ENCODE measurements around the gene RAB13. TPM values are rescaled to one million over a fixed set of nuclear protein-coding genes. Genes with fewer than 3 reads are reported as not detected.
A peak's percentile ranks its signal among the peaks of the same experiment; 100 is the strongest.

The RAB13 gene
- total and polyA plus RNA-seq, 3 experiments from 2014 or later: 9.0 to 9.5 TPM; not detected in 1

- Mint-ChIP-seq H3K27ac (peak overlapping the region in 2 of 8 donors; percentile 70 to 84), H3K9me3 (no peaks in the 10 kb centered on the region), H3K36me3 (peaks cover 0 to 30% (median 0%) of the 10 kb centered on the region in 3 donors), H3K4me3 (peak overlapping the region in 2 of 7 donors; percentile 16 to 99), H3K4me1 (peaks cover 50 to 66% (median 60%) of the 10 kb centered on the region in 3 donors), H3K27me3 (no peaks in the 10 kb centered on the region)
- no peaks in the 10 kb centered on the region for H3K9me3 ChIP-seq (ENCODE audit: low read length)
- ChIA-PET POLR2A (interaction anchor here (5.8 kb wide), 1 partner anchor 14 kb away, joined by 55 read pairs; the partner anchor contains the start of gene DENND4B), CTCF (no interaction called here)
- H3K27me3 ChIP-seq (ENCODE audit: insufficient read depth, low read length, poor library complexity, severe bottlenecking): no peaks in the 10 kb centered on the region
- peaks cover 48% of the 10 kb centered on the region for H3K4me1 ChIP-seq (ENCODE audit: insufficient read depth, low read length)
- H3K4me3 ChIP-seq (ENCODE audit: low read length): no peak overlapping the region
- H3K27ac ChIP-seq (ENCODE audit: low read depth, low read length): no peak overlapping the region
- H3K36me3 ChIP-seq (ENCODE audit: insufficient read depth, low read length): no peaks in the 10 kb centered on the region
- no peak for DNase-seq
Measured at GRCh38 chr1:153960206-153960605, 25.9 kb downstream of the RAB13 start.

- peaks cover 4% of the 10 kb centered on the region for H3K36me3 ChIP-seq (ENCODE audit: insufficient read depth, low read length)
- H3K4me3 ChIP-seq (ENCODE audit: low read length): no peak overlapping the region
- no peaks in the 10 kb centered on the region for H3K27me3 ChIP-seq (ENCODE audit: insufficient read depth, low read length, poor library complexity, severe bottlenecking)
- H3K27ac ChIP-seq (ENCODE audit: low read depth, low read length): no peak overlapping the region
- CTCF ChIA-PET: interaction anchor here (1.3 to 4.4 kb wide), 3 partner anchors 9 to 18 kb away, joined by 3 to 46 read pairs (median 6); partner anchors contain the start of genes DENND4B and JTB
- H3K36me3 Mint-ChIP-seq: peaks cover 0 to 36% (median 0%) of the 10 kb centered on the region in 3 donors
- H3K4me3 Mint-ChIP-seq: peak overlapping the region in 5 of 7 donors; percentile 16 to 99 (median 58)
- H3K4me1 ChIP-seq (ENCODE audit: insufficient read depth, low read length): peaks cover 53% of the 10 kb centered on the region
- POLR2A ChIA-PET: interaction anchor here (0.8 to 5.8 kb wide), 5 partner anchors 8 to 1314 kb away, joined by 3 to 55 read pairs (median 5); partner anchors contain the start of genes CLK2, CREB3L4, DENND4B and GATAD2B
- DNase-seq: no peak
- H3K9me3 Mint-ChIP-seq: no peaks in the 10 kb centered on the region
- no peaks in the 10 kb centered on the region for H3K9me3 ChIP-seq (ENCODE audit: low read length)
- peaks cover 53 to 72% (median 61%) of the 10 kb centered on the region in 3 donors for H3K4me1 Mint-ChIP-seq
- H3K27me3 Mint-ChIP-seq: no peaks in the 10 kb centered on the region
- H3K27ac Mint-ChIP-seq: peak overlapping the region in 6 of 8 donors; percentile 70 to 98 (median 91)
Measured at GRCh38 chr1:153959454-153959853, 26.7 kb downstream of the RAB13 start.

- POLR2A ChIA-PET: interaction anchor here (0.8 to 5.8 kb wide), 7 partner anchors 8 to 1314 kb away, joined by 3 to 55 read pairs (median 6); partner anchors contain the start of genes CLK2, CREB3L4, DENND4B and GATAD2B
- Mint-ChIP-seq H3K27ac (peak overlapping the region; percentile 61 to 98 (median 98)), H3K36me3 (peaks cover 4 to 42% (median 4%) of the 10 kb centered on the region in 3 donors), H3K4me3 (peak overlapping the region; percentile 93 to 99 (median 98)), H3K27me3 (no peaks in the 10 kb centered on the region), H3K9me3 (no peaks in the 10 kb centered on the region), H3K4me1 (peaks cover 53 to 72% (median 61%) of the 10 kb centered on the region in 3 donors)
- Histone ChIP-seq H3K27ac (ENCODE audit: low read depth, low read length) (peak overlapping the region; percentile 78), H3K36me3 (ENCODE audit: insufficient read depth, low read length) (peaks cover 9% of the 10 kb centered on the region), H3K4me1 (ENCODE audit: insufficient read depth, low read length) (peaks cover 53% of the 10 kb centered on the region), H3K27me3 (ENCODE audit: insufficient read depth, low read length, poor library complexity, severe bottlenecking) (no peaks in the 10 kb centered on the region), H3K4me3 (ENCODE audit: low read length) (peak overlapping the region; percentile 74), H3K9me3 (ENCODE audit: low read length) (no peaks in the 10 kb centered on the region)
- CTCF ChIA-PET: interaction anchor here (1.3 to 4.4 kb wide), 3 partner anchors 9 to 19 kb away, joined by 3 to 46 read pairs (median 6); partner anchors contain the start of genes DENND4B and JTB
- no peak for DNase-seq
Measured at GRCh38 chr1:153958961-153959260, 27.2 kb downstream of the RAB13 start.

GRCh38 chr1:153958111-153958960, 27.8 kb downstream of the RAB13 start, which contains the start of gene CRTC2:
Gene CRTC2 (minus strand): TSS chr1:153958612. CDS start chr1:153958497, 115 bp downstream.
- peak within 1 kb of the TSS; percentile 61 to 98 (median 98) for H3K27ac Mint-ChIP-seq
- peaks cover 4 to 43% (median 7%) of the 10 kb centered on the region in 3 donors for H3K36me3 Mint-ChIP-seq
- ChIA-PET POLR2A (interaction anchor here (0.8 to 5.8 kb wide), 9 partner anchors 9 to 1315 kb away, joined by 3 to 55 read pairs (median 6); partner anchors contain the start of genes CLK2, CREB3L4, DENND4B and GATAD2B), CTCF (interaction anchor here (1.3 to 4.4 kb wide), 3 partner anchors 10 to 19 kb away, joined by 3 to 46 read pairs (median 6); partner anchors contain the start of genes DENND4B and JTB)
- H3K36me3 ChIP-seq (ENCODE audit: insufficient read depth, low read length): peaks cover 14% of the 10 kb centered on the region
- peak within 1 kb of the TSS; percentile 93 to 99 (median 98) for H3K4me3 Mint-ChIP-seq
- no peaks in the 10 kb centered on the region for H3K27me3 ChIP-seq (ENCODE audit: insufficient read depth, low read length, poor library complexity, severe bottlenecking)
- H3K4me1 Mint-ChIP-seq: peaks cover 51 to 70% (median 57%) of the 10 kb centered on the region in 3 donors
- H3K9me3 Mint-ChIP-seq: no peaks in the 10 kb centered on the region
- no peaks in the 10 kb centered on the region for H3K27me3 Mint-ChIP-seq
- H3K4me3 ChIP-seq (ENCODE audit: low read length): peak within 1 kb of the TSS; percentile 74
- H3K27ac ChIP-seq (ENCODE audit: low read depth, low read length): peak within 1 kb of the TSS; percentile 78
- H3K9me3 ChIP-seq (ENCODE audit: low read length): no peaks in the 10 kb centered on the region
- H3K4me1 ChIP-seq (ENCODE audit: insufficient read depth, low read length): peaks cover 52% of the 10 kb centered on the region
- DNase-seq: peak; percentile 95 to 98 (median 95)

- Mint-ChIP-seq H3K27me3 (no peaks in the 10 kb centered on the region), H3K9me3 (no peaks in the 10 kb centered on the region), H3K4me3 (peak overlapping the region; percentile 93 to 99 (median 98)), H3K36me3 (peaks cover 4 to 46% (median 9%) of the 10 kb centered on the region in 3 donors), H3K27ac (peak overlapping the region; percentile 61 to 98 (median 98)), H3K4me1 (peaks cover 50 to 68% (median 53%) of the 10 kb centered on the region in 3 donors)
- ChIA-PET POLR2A (interaction anchor here (1.0 to 5.8 kb wide), 6 partner anchors 10 to 174 kb away, joined by 3 to 55 read pairs (median 13); partner anchors contain the start of genes CREB3L4, DENND4B, GATAD2B and JTB), CTCF (interaction anchor here (4.4 kb wide), 1 partner anchor 12 kb away, joined by 46 read pairs; the partner anchor contains the start of gene DENND4B)
- H3K27ac ChIP-seq (ENCODE audit: low read depth, low read length): peak overlapping the region; percentile 78
- H3K27me3 ChIP-seq (ENCODE audit: insufficient read depth, low read length, poor library complexity, severe bottlenecking): no peaks in the 10 kb centered on the region
- H3K36me3 ChIP-seq (ENCODE audit: insufficient read depth, low read length): peaks cover 14% of the 10 kb centered on the region
- DNase-seq: peak; percentile 29 to 66 (median 51)
- H3K9me3 ChIP-seq (ENCODE audit: low read length): no peaks in the 10 kb centered on the region
- peaks cover 49% of the 10 kb centered on the region for H3K4me1 ChIP-seq (ENCODE audit: insufficient read depth, low read length)
- H3K4me3 ChIP-seq (ENCODE audit: low read length): peak overlapping the region; percentile 74
Measured at GRCh38 chr1:153957744-153958110, 28.4 kb downstream of the RAB13 start.

GRCh38 chr1:153956997-153957715, 29.0 kb downstream of the RAB13 start:
- ChIA-PET POLR2A (interaction anchor here (0.5 to 5.8 kb wide), 5 partner anchors 8 to 34 kb away, joined by 3 to 55 read pairs (median 12); partner anchors contain the start of genes CREB3L4, DENND4B and GATAD2B), CTCF (interaction anchor here (0.7 to 4.4 kb wide), 6 partner anchors 11 to 181 kb away, joined by 3 to 46 read pairs (median 5); partner anchors contain the start of genes CREB3L4, DENND4B and RAB13)
- Histone ChIP-seq H3K9me3 (ENCODE audit: low read length) (no peaks in the 10 kb centered on the region), H3K36me3 (ENCODE audit: insufficient read depth, low read length) (peaks cover 20% of the 10 kb centered on the region), H3K27me3 (ENCODE audit: insufficient read depth, low read length, poor library complexity, severe bottlenecking) (no peaks in the 10 kb centered on the region), H3K27ac (ENCODE audit: low read depth, low read length) (peak overlapping the region; percentile 78), H3K4me1 (ENCODE audit: insufficient read depth, low read length) (peaks cover 43% of the 10 kb centered on the region), H3K4me3 (ENCODE audit: low read length) (peak overlapping the region; percentile 74)
- Mint-ChIP-seq H3K36me3 (peaks cover 4 to 51% (median 11%) of the 10 kb centered on the region in 3 donors), H3K27me3 (no peaks in the 10 kb centered on the region), H3K9me3 (no peaks in the 10 kb centered on the region), H3K4me3 (peak overlapping the region; percentile 93 to 99 (median 98)), H3K4me1 (peaks cover 45 to 63% (median 47%) of the 10 kb centered on the region in 3 donors), H3K27ac (peak overlapping the region; percentile 61 to 98 (median 98))
- no peak for DNase-seq

GRCh38 chr1:153954826-153955225, 31.3 kb downstream of the RAB13 start:
- Histone ChIP-seq H3K4me1 (ENCODE audit: insufficient read depth, low read length) (peaks cover 40% of the 10 kb centered on the region), H3K9me3 (ENCODE audit: low read length) (no peaks in the 10 kb centered on the region), H3K36me3 (ENCODE audit: insufficient read depth, low read length) (peaks cover 42% of the 10 kb centered on the region), H3K4me3 (ENCODE audit: low read length) (no peak overlapping the region), H3K27ac (ENCODE audit: low read depth, low read length) (no peak overlapping the region), H3K27me3 (ENCODE audit: insufficient read depth, low read length, poor library complexity, severe bottlenecking) (no peaks in the 10 kb centered on the region)
- ChIA-PET CTCF (interaction anchor here (0.9 kb wide), 1 partner anchor 10 kb away, joined by 3 read pairs; no protein-coding TSS in a partner anchor), POLR2A (interaction anchor here (5.8 kb wide), 1 partner anchor 9 kb away, joined by 55 read pairs; the partner anchor contains the start of gene DENND4B)
- Mint-ChIP-seq H3K4me3 (peak overlapping the region in 1 of 7 donors; percentile 73), H3K27me3 (no peaks in the 10 kb centered on the region), H3K9me3 (no peaks in the 10 kb centered on the region), H3K4me1 (peaks cover 36 to 48% (median 40%) of the 10 kb centered on the region in 3 donors), H3K27ac (peak overlapping the region in 4 of 8 donors; percentile 77 to 98 (median 87)), H3K36me3 (peaks cover 4 to 65% (median 23%) of the 10 kb centered on the region in 3 donors)
- no peak for DNase-seq
